Naive B cell (primary cell): ENCODE results near the gene ELOVL5. TPM values are rescaled to one million over a fixed set of nuclear protein-coding genes. Genes with fewer than 3 reads are reported as not detected.

Experiments used
- ATAC-seq, 2 donors: fragments of 150-1000 bp; cut with Tn5 transposase; 2 replicates each; pipeline ENCODE4 v1.10.0; 2021; ENCODE audit warnings: low read depth in 2 of 2, mild to moderate bottlenecking in 2 of 2, moderate library complexity in 2 of 2
- DNase-seq: peaks from one replicate; pipeline ENCODE4 v3.0.0; 2022
- H3K27ac Mint-ChIP-seq, 6 donors: one replicate each; pipeline ENCODE4 v1.8.0; 2020 to 2022; ENCODE audit warnings: mild to moderate bottlenecking in 6 of 6, mixed read lengths in 6 of 6, moderate library complexity in 5 of 6, inconsistent platforms in 2 of 6
- H3K27me3 Mint-ChIP-seq, 3 donors: one replicate each; pipeline ENCODE4 v1.8.0; 2021 to 2022; ENCODE audit warnings: mixed read lengths in 3 of 3, mild to moderate bottlenecking in 1 of 3
- H3K36me3 Mint-ChIP-seq, 2 donors: one replicate each; pipeline ENCODE4 v1.8.0; 2020 to 2022; ENCODE audit warnings: mixed read lengths in 2 of 2, inconsistent platforms in 1 of 2, mild to moderate bottlenecking in 1 of 2
- H3K4me1 Mint-ChIP-seq, 3 donors: one replicate each; pipeline ENCODE4 v1.8.0; 2020 to 2022; ENCODE audit warnings: mixed read lengths in 3 of 3, inconsistent platforms in 1 of 3, mild to moderate bottlenecking in 1 of 3, moderate library complexity in 1 of 3
- H3K4me3 Mint-ChIP-seq, 8 donors: one replicate each; pipeline ENCODE4 v1.8.0; 2020 to 2022; ENCODE audit warnings: mild to moderate bottlenecking in 8 of 8, mixed read lengths in 8 of 8, moderate library complexity in 8 of 8, inconsistent platforms in 2 of 8
- H3K9me3 Mint-ChIP-seq, 7 donors: one replicate each; pipeline ENCODE4 v1.8.0; 2020 to 2022; ENCODE audit warnings: mixed read lengths in 7 of 7, mild to moderate bottlenecking in 5 of 7, inconsistent platforms in 2 of 7, moderate library complexity in 1 of 7
- polyA plus RNA-seq, 6 donors: library from polyadenylated mRNA; unstranded; fragments of 300-500 nt; fragmentation: Illumina TruSeq; gene quantifications; one replicate each; pipeline ENCODE4 v1.2.3, GENCODE V29; 2021; ENCODE audit warnings: low read depth in 6 of 6

The ELOVL5 gene
- polyA plus RNA-seq, 6 donors from 2014 or later = 124 to 200 (median 166) TPM

DNA sequence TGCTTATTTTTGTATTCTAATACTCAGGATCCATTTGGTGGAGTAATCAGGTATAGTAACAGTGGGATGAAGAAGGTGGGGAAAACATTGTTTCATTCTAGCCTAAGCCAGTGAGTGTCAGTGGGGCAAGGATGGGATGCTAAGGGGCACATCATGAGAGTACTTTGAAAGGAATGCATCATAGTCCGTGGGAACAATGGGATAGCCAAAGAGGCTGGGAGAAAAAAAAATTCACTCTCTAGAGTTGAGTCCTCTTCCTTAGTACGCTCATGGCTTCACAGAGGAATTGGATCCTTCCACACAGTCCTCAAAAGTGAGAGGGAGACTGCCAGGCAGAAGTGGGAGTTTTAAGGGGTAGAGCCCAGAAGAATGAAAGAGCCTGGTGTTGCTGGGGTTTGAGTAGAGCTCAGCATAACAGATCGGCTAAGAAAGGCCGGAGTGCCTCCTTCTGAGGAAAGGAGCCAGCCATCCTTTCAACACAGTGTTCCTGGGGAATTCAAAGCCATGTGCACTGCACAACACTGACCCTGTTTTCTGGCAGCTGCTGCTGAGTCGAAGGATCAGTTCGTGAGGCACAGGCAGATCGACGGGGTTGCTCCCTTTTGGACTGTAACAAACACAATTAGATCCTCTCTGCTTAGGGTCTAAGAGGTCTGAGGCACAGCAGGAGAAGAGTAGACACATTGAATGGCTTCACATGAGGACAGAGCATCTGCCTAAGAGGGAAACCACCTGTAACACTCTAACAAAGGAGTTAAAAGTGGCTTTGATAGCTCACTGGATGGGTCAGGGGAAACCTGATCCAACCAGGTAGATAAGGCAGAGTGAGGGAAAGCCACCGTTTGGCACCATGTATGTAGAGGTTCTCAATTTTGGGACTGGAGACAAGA, 61.2 kb downstream of the ELOVL5 start:
- DNase-seq = no peak
- Mint-ChIP-seq H3K27me3 (no peaks in the 10 kb centered on the region), H3K27ac (peak overlapping the region; percentile 56 to 98 (median 92)), H3K4me3 (peak overlapping the region in 5 of 8 donors; percentile 10 to 67 (median 44)), H3K36me3 (peaks cover 24 to 41% of the 10 kb centered on the region in 2 donors), H3K4me1 (peaks cover 64 to 88% (median 75%) of the 10 kb centered on the region in 3 donors), H3K9me3 (no peaks in the 10 kb centered on the region)
- no peak for ATAC-seq

DNA sequence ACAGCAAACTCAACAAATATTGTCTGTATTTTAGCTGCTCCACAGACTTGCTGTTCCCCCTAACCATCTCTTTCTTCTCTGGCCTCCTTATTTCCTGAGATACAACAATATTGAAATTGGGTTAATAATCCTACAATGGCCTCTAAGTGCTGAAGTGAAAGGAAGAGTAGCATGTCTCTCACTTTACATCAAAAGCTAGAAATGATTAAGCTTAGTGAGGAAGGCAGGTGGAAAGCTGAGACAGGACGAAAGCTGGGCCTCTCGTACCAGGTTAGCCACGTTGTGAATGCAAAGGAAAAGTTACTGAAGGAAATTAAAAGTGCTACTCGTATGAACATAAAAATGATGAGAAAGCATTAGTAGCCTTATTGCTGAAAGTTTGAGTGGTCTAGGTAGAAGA, 63.8 kb downstream of the ELOVL5 start:
- peak overlapping the region in 2 of 8 donors; percentile 14 to 22 for H3K4me3 Mint-ChIP-seq
- ATAC-seq = no peak
- peak overlapping the region in 5 of 6 donors; percentile 20 to 69 (median 62) for H3K27ac Mint-ChIP-seq

DNA sequence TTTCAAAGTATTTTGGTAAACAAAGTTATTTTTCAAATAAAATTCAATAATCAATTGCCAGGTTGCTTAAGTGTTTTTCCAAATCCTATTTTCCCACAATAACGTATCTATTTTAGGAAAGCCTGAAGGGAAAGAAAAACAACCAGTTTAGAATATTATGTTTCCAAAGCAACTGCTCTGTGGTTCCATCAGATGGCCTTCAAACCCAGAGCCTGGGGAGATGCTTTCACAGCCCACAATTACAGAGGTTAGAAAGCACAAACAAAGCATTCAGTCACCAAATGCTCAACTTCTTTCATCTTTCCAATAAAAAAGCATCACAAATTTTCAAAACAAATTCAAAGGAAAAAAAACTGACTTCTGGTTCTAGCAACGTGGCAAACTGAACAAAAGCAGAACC, 66.0 kb downstream of the ELOVL5 start:
- Mint-ChIP-seq H3K9me3 (no peaks in the 10 kb centered on the region), H3K4me3 (peak overlapping the region in 7 of 8 donors; percentile 7 to 82 (median 55)), H3K27me3 (no peaks in the 10 kb centered on the region), H3K4me1 (peaks cover 65 to 88% (median 77%) of the 10 kb centered on the region in 3 donors), H3K27ac (peak overlapping the region; percentile 11 to 91 (median 71)), H3K36me3 (peaks cover 33 to 35% of the 10 kb centered on the region in 2 donors)
- ATAC-seq (no peak), DNase-seq (no peak)

More for the DNA sequence above, 63.8 kb downstream of the ELOVL5 start:
- Mint-ChIP-seq H3K36me3 (peaks cover 20 to 39% of the 10 kb centered on the region in 2 donors), H3K4me1 (peaks cover 64 to 88% (median 76%) of the 10 kb centered on the region in 3 donors), H3K27me3 (no peaks in the 10 kb centered on the region), H3K9me3 (no peaks in the 10 kb centered on the region)
- no peak for DNase-seq

DNA sequence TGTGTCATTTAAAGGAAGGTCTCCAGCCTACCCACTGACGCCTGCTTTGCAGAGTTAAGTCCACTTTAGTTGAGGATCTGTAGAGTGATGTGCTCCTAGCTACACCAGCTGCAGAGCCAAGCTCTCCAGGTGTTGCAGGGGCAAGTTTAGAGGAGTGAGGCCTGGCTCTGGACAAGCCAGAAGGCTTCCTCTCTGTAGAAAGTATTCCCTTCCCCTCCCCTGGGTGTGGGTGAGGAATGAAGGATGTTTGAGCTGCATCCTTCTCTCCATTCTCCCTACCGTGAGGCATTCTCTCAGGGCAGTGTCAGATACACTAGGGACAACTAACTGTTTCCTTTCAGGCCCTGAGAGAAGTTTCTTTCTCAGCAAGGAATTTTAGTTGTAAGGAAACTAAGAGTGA, 66.5 kb downstream of the ELOVL5 start:
- Mint-ChIP-seq H3K36me3 (peaks cover 33 to 35% of the 10 kb centered on the region in 2 donors), H3K27ac (peak overlapping the region in 5 of 6 donors; percentile 49 to 91 (median 78)), H3K4me1 (peaks cover 64 to 88% (median 77%) of the 10 kb centered on the region in 3 donors), H3K9me3 (no peaks in the 10 kb centered on the region), H3K27me3 (no peaks in the 10 kb centered on the region), H3K4me3 (peak overlapping the region in 7 of 8 donors; percentile 35 to 80 (median 55))
- ATAC-seq (no peak), DNase-seq (no peak)

DNA sequence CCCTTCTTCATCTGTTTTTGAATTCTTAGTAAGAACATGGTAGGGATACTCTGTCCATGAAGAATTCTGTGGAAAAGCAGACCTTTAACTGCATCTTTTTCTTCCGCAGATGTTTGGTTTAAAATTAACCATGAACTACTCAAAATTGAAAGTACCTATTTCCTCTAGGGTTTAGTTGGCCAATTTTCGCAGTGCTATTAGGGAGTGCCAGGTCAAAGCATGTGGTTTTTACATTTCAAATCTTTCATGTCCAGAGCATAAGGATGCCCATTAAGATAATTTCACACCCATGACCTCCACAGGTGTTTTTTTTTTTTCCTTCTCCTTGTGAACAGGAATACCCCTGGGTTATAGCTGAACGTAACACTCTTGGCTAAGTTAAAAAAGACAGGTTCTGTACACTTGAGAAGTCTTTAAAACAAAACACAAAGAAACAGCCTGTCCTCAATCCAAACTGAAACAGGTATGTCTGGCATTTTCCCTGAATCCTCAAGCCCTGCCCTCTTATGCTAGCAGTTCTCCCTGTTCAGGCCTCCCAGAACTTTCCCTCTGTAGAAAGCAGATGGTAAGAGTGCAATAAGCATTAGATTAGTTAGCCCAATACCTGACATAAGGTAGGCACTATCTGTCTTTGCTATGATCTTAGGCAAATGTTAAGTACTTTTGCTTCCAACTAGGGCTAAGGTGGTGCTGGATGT, 67.1 kb downstream of the ELOVL5 start:
- peak overlapping the region; percentile 54 to 93 (median 86) for H3K27ac Mint-ChIP-seq
- no peak for DNase-seq
- no peaks in the 10 kb centered on the region for H3K9me3 Mint-ChIP-seq
- H3K4me1 Mint-ChIP-seq = peaks cover 62 to 88% (median 78%) of the 10 kb centered on the region in 3 donors
- ATAC-seq = peak; percentile 27 to 31
- H3K36me3 Mint-ChIP-seq = peaks cover 32 to 34% of the 10 kb centered on the region in 2 donors
- peak overlapping the region; percentile 42 to 80 (median 65) for H3K4me3 Mint-ChIP-seq
- H3K27me3 Mint-ChIP-seq = no peaks in the 10 kb centered on the region

DNA sequence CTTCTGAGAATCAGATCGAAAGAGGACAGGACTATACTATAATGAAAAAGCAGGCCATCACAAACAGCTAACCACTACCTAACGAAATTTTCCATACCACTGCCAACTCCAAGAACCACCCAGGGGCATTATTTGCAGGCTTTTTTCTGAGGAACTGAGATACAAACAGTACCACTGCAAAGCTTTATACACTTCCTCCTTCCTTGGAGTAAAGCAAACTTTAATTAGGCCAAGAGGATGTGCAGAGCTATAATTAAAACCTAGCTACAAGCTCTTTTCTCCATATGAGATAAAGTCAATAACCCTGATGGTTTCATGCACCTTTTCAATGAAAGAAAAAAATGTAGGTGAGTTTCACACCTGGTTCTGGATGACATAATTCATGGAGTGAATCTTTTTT, 68.5 kb downstream of the ELOVL5 start:
- peaks cover 60 to 82% (median 77%) of the 10 kb centered on the region in 3 donors for H3K4me1 Mint-ChIP-seq
- peak overlapping the region; percentile 28 to 93 (median 82) for H3K27ac Mint-ChIP-seq
- peaks cover 32 to 42% of the 10 kb centered on the region in 2 donors for H3K36me3 Mint-ChIP-seq

DNA sequence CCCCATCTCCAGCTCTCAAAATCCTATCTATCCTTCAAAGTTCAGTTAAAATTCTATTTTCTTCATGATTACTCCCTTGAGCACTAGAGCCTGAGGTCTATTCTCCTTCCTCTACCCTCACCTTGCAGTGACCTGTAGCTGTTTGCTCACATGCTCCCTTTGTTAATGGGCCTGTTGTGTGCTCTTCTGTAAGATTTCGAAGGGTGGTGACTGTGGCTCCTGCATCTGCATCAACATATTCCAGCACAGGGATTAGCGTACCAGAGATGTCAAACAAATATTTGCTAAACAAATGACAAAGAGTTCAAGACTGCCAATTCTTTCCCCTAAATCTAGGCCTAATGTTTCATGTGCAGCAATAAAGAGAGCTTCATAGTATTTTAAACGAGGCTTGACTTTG, 69.5 kb downstream of the ELOVL5 start:
- Mint-ChIP-seq H3K4me3 (peak overlapping the region in 4 of 8 donors; percentile 37 to 82 (median 49)), H3K4me1 (peaks cover 61 to 81% (median 79%) of the 10 kb centered on the region in 3 donors), H3K27me3 (no peaks in the 10 kb centered on the region), H3K36me3 (peaks cover 40 to 44% of the 10 kb centered on the region in 2 donors), H3K27ac (peak overlapping the region; percentile 27 to 93 (median 74)), H3K9me3 (no peaks in the 10 kb centered on the region)
- ATAC-seq = no peak
- DNase-seq = no peak

More for the DNA sequence above, 68.5 kb downstream of the ELOVL5 start:
- H3K27me3 Mint-ChIP-seq = no peaks in the 10 kb centered on the region
- peak; percentile 69 to 72 for ATAC-seq
- DNase-seq = peak; percentile 18
- H3K9me3 Mint-ChIP-seq = no peaks in the 10 kb centered on the region
- H3K4me3 Mint-ChIP-seq = peak overlapping the region in 7 of 8 donors; percentile 31 to 82 (median 76)

DNA sequence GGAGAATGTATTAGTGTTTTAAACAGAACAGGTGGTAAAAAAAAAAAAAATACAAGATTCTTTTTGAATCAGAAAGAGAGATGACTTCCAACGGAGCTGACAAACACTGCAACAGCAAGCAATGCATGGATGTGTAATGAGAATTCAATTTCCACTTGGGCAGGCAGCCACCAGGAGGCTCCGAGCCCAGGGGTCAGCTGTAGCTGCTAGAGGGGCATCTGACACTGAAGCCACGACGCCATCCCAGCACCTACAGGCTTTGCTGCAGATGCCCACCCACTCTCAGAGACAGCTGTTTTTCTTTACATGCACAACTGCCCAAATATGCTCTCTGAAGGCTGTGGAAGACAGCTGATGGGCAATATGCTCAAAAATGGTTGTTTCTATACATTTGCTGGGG, 75.4 kb downstream of the ELOVL5 start:
- Mint-ChIP-seq H3K9me3 (no peaks in the 10 kb centered on the region), H3K27me3 (no peaks in the 10 kb centered on the region), H3K27ac (peak overlapping the region in 5 of 6 donors; percentile 42 to 80 (median 70)), H3K4me1 (peaks cover 28 to 43% (median 43%) of the 10 kb centered on the region in 3 donors), H3K4me3 (no peak overlapping the region), H3K36me3 (peaks cover 53 to 63% of the 10 kb centered on the region in 2 donors)
- ATAC-seq (no peak), DNase-seq (no peak)

DNA sequence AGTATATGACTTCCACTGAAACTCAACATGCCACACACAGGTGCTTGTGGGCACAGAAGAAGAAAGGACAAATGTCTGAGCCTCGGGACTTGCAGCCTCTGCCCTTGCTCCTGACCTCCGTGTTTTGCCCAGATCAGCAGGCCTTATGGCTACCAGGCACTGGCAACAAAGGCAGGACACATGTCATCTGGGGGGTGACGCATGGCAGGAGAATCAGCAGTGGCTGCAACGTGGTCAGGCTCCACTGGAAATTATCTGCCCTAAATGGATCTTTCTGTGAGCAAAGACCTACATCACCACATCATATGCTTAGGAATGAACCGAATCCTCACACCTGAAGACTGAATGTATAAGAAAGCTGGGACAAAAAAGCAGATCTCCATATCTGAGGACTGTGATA, 78.9 kb downstream of the ELOVL5 start:
- DNase-seq (no peak), ATAC-seq (no peak)
- H3K4me1 Mint-ChIP-seq = peaks cover 46 to 56% (median 54%) of the 10 kb centered on the region in 3 donors
- H3K4me3 Mint-ChIP-seq = peak overlapping the region in 1 of 8 donors; percentile 28
- no peaks in the 10 kb centered on the region for H3K27me3 Mint-ChIP-seq
- peaks cover 60 to 74% of the 10 kb centered on the region in 2 donors for H3K36me3 Mint-ChIP-seq
- H3K9me3 Mint-ChIP-seq = no peaks in the 10 kb centered on the region
- peak overlapping the region; percentile 27 to 95 (median 72) for H3K27ac Mint-ChIP-seq

DNA sequence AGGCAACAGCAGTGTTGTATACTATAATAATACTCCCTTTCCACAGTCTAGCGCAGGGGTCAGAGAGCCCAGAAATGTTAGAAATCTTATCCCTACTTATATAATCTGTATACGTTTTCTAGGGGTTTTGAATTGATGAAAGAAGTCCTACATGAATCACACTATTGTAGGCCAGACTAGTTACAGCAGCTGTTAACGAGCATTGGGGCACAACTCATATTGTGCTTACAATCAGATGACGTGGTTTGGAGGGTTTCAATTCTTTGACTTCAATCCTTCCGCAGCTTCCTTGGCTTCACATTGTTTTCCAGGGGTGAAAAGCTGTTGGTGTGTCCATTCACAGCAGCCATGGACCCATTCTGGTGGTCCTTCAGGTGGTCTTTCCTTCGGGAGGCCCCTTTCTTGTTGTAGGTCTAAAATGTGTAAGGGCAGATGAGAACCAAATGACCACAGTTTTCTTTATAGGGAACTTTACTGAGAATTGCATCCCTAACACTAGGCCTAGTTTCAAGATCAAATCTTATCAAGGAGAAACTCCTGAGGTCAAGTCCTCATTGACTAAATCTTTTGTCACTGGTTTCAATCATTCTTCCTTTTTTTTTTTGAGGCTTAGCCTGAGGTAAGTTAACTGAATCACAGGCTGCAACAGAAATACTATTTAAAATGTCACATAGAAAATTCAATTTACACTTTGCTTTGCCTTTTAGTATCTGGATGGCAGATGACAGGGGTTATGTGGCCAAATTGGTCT, 79.7 kb downstream of the ELOVL5 start:
- no peak for ATAC-seq
- H3K9me3 Mint-ChIP-seq = no peaks in the 10 kb centered on the region
- peaks cover 64 to 76% of the 10 kb centered on the region in 2 donors for H3K36me3 Mint-ChIP-seq
- H3K4me3 Mint-ChIP-seq = peak overlapping the region in 2 of 8 donors; percentile 2 to 50
- H3K4me1 Mint-ChIP-seq = peaks cover 50 to 59% (median 57%) of the 10 kb centered on the region in 3 donors
- no peak for DNase-seq
- peak overlapping the region; percentile 47 to 95 (median 75) for H3K27ac Mint-ChIP-seq
- H3K27me3 Mint-ChIP-seq = no peaks in the 10 kb centered on the region

DNA sequence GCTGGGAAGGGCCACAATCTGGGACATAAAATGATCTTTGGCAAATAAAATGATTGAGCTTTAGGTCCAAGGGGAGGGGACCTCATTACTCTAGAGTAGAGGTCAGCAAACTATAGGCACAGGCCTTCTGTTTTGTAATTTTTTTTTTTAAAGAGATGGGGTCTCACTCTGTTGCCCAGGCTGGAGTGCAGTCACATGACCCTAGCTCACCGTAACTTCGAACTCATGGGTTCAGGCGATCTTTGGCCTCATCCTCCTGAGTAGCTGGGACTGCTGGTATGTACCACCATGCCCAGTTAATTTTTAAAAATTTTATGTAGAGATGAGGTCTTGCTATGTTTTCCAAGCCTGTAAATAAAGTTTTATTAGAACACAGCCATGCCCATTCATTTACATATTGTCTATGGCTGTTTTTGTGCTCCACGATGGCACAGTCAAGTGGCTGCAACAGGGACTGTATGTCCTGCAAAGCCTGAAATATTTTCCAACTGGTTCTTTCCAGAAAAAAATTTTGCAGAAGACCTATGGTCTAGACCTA, 82.1 kb downstream of the ELOVL5 start:
- no peak for ATAC-seq

DNA sequence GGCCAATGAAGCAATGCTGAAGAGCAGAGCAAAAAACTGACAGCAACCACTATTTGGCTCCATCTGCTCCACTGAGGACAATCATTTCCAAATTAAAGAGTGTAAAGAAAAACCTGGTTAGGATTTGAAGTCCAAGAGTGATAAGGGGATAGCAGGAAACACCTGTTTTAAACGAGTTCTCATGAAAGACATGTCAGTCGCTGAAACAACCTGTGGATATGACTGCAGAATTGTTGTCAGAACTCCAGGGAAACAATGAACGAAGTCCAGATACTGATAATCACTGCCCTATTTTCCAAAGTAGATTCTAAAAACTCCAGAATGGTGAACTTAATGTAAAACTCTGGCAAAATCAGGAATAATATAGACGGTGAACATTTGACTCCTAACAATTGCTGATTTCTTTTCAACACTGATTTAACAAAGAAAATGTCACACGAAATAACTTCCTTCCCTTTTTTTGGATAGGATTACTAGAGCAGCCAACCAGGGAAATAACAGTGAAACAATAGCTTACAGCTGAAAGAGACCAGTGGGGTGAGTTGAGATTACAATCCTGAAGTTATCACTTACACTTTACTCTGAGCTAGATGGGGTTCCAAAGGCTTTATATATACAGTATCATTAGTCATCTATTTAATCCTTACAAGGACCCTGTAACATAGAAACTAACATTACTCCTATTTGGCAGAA, 83.7 kb downstream of the ELOVL5 start:
- H3K36me3 Mint-ChIP-seq = peaks cover 69 to 71% of the 10 kb centered on the region in 2 donors
- H3K27ac Mint-ChIP-seq = peak overlapping the region; percentile 61 to 92 (median 76)
- DNase-seq (peak; percentile 38), ATAC-seq (peak; percentile 68 to 85)
- H3K4me1 Mint-ChIP-seq = peaks cover 45 to 63% (median 49%) of the 10 kb centered on the region in 3 donors
- peak overlapping the region; percentile 16 to 70 (median 34) for H3K4me3 Mint-ChIP-seq
- H3K27me3 Mint-ChIP-seq = no peaks in the 10 kb centered on the region
- H3K9me3 Mint-ChIP-seq = no peaks in the 10 kb centered on the region

More for the DNA sequence above, 82.1 kb downstream of the ELOVL5 start:
- H3K9me3 Mint-ChIP-seq = no peaks in the 10 kb centered on the region
- no peak for DNase-seq
- H3K4me3 Mint-ChIP-seq = peak overlapping the region in 2 of 8 donors; percentile 1 to 65
- peaks cover 68 to 69% of the 10 kb centered on the region in 2 donors for H3K36me3 Mint-ChIP-seq
- peak overlapping the region; percentile 5 to 92 (median 68) for H3K27ac Mint-ChIP-seq
- peaks cover 44 to 58% (median 54%) of the 10 kb centered on the region in 3 donors for H3K4me1 Mint-ChIP-seq
- H3K27me3 Mint-ChIP-seq = no peaks in the 10 kb centered on the region
